ENCODE measurements around the gene PCDHGB4. TPM values are rescaled to one million over a fixed set of nuclear protein-coding genes. Genes with fewer than 3 reads are reported as not detected.

Gene PCDHGB4
- total RNA-seq, 1 experiment from 2014 or later, result 0.49 TPM

DNA sequence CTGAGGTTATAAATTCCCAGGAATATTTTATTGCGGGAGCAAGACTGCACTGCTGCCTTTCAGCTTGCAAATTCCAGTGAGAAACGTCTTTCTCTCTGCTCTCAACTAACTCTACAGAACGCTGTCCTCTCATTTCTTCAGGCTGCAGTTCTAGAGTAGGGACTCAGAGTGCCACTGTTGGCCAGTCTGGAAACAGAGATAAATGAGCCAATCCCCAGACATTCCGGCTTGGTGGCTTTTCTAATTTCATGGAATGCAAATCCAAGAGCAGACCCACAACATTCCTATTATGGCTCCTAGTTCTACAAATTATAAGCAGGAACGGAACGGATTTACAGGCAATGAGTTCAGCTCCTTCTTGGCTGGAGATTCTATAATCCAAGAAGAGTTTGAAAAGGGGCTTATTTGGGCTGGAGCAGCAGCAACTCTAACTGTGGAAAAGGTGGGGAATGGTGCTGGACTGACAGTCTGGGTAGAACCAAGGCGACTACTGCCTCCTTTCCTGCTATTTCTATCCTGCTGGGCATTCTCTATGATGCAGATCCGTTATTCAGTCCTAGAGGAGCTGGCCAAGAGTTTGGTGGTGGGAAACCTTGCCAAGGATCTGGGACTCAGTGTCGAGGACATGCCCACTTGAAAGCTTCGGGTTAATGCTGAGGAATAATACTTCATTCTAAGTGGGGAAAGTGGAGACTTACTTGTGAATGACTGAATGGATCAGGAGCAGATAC lies 52.1 kb downstream of the PCDHGB4 start:
- TF ChIP-seq, protein P1, sequence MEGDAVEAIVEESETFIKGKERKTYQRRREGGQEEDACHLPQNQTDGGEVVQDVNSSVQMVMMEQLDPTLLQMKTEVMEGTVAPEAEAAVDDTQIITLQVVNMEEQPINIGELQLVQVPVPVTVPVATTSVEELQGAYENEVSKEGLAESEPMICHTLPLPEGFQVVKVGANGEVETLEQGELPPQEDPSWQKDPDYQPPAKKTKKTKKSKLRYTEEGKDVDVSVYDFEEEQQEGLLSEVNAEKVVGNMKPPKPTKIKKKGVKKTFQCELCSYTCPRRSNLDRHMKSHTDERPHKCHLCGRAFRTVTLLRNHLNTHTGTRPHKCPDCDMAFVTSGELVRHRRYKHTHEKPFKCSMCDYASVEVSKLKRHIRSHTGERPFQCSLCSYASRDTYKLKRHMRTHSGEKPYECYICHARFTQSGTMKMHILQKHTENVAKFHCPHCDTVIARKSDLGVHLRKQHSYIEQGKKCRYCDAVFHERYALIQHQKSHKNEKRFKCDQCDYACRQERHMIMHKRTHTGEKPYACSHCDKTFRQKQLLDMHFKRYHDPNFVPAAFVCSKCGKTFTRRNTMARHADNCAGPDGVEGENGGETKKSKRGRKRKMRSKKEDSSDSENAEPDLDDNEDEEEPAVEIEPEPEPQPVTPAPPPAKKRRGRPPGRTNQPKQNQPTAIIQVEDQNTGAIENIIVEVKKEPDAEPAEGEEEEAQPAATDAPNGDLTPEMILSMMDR (IDR thresholded peaks at IDR 0.05; ENCODE audit: unreplicated experiment), result no peak
- Mint-ChIP-seq H3K36me3 (ENCODE audit: insufficient read depth, unreplicated experiment) (peaks cover 4% of the 10 kb centered on the region), H3K9me3 (ENCODE audit: unreplicated experiment) (peaks cover 20% of the 10 kb centered on the region), H3K27me3 (ENCODE audit: insufficient read depth, unreplicated experiment) (no peaks in the 10 kb centered on the region), H3K4me3 (ENCODE audit: unreplicated experiment) (no peak overlapping the region), H3K27ac (ENCODE audit: low read depth, unreplicated experiment) (no peak overlapping the region), H3K4me1 (ENCODE audit: insufficient read depth, unreplicated experiment) (no peaks in the 10 kb centered on the region)
- POLR2A ChIA-PET, result interaction anchor here (0.7 kb wide), 1 partner anchor 9 kb away, joined by 3 read pairs; the partner anchor contains the start of gene PCDHGA12
- intact Hi-C loops (cut with micrococcal nuclease), result no loop called here
- CTCF ChIA-PET, result interaction anchor here (0.6 to 1.5 kb wide), 7 partner anchors 9 to 520 kb away, joined by 3 to 5 read pairs (median 3); partner anchors contain the start of genes PCDHGA12 and PCDHGB7
- DNase-seq (ENCODE audit: unreplicated experiment), result no peak
- no TSS peak for BruUV-seq (replicated peaks)

Other genes with a start within 250 kb of the PCDHGB4 start
- gene PCDHB6, start 237.6 kb upstream of the PCDHGB4 start, total RNA-seq (2022), result 0.19 and 0.22 TPM in 2 replicates
- gene PCDHB7, start 215.1 kb upstream of the PCDHGB4 start, total RNA-seq (2022), result 0.28 and 0.29 TPM in 2 replicates
- gene PCDHB8, start 209.9 kb upstream of the PCDHGB4 start, total RNA-seq (2022), result 0.34 TPM in 1 of 2 replicates, not detected in the other
- 1.8 and 2.5 TPM in 2 replicates for gene PCDHB16, start 205.3 kb upstream of the PCDHGB4 start, total RNA-seq (2022)
- 1.0 and 1.8 TPM in 2 replicates for gene PCDHB9, start 200.5 kb upstream of the PCDHGB4 start, total RNA-seq (2022)
- 1.2 and 1.4 TPM in 2 replicates for gene PCDHB10, start 195.3 kb upstream of the PCDHGB4 start, total RNA-seq (2022)
- gene PCDHB11, start 188.1 kb upstream of the PCDHGB4 start, total RNA-seq (2022), result 0.75 and 1.3 TPM in 2 replicates
- 1.6 and 2.3 TPM in 2 replicates for gene PCDHB12, start 179.0 kb upstream of the PCDHGB4 start, total RNA-seq (2022)
- gene PCDHB13, start 173.8 kb upstream of the PCDHGB4 start, total RNA-seq (2022), result 3.5 and 4.7 TPM in 2 replicates
- gene PCDHB14, start 164.4 kb upstream of the PCDHGB4 start, total RNA-seq (2022), result 4.7 and 6.2 TPM in 2 replicates
- 0.91 and 1.2 TPM in 2 replicates for gene PCDHB15, start 142.3 kb upstream of the PCDHGB4 start, total RNA-seq (2022)
- gene SLC25A2, start 83.6 kb upstream of the PCDHGB4 start, total RNA-seq (2022), result 0.37 and 0.79 TPM in 2 replicates
- 81.3 and 94.9 TPM in 2 replicates for gene TAF7, start 66.9 kb upstream of the PCDHGB4 start, total RNA-seq (2022)
- gene PCDHGA1, start 57.2 kb upstream of the PCDHGB4 start, total RNA-seq (2022), result 0.20 and 0.35 TPM in 2 replicates
- 0.32 and 0.33 TPM in 2 replicates for gene PCDHGA2, start 48.9 kb upstream of the PCDHGB4 start, total RNA-seq (2022)
- gene PCDHGA3, start 43.9 kb upstream of the PCDHGB4 start, total RNA-seq (2022), result 0.07 and 0.25 TPM in 2 replicates
- gene PCDHGB1, start 37.6 kb upstream of the PCDHGB4 start, total RNA-seq (2022), result 0.19 and 0.59 TPM in 2 replicates
- 0.26 and 0.44 TPM in 2 replicates for gene PCDHGA4, start 32.7 kb upstream of the PCDHGB4 start, total RNA-seq (2022)
- 0.61 and 0.88 TPM in 2 replicates for gene PCDHGB2, start 27.7 kb upstream of the PCDHGB4 start, total RNA-seq (2022)
- 0.25 and 0.42 TPM in 2 replicates for gene PCDHGA5, start 23.5 kb upstream of the PCDHGB4 start, total RNA-seq (2022)
- 0.33 and 0.56 TPM in 2 replicates for gene PCDHGB3, start 17.5 kb upstream of the PCDHGB4 start, total RNA-seq (2022)
- 0.44 and 0.49 TPM in 2 replicates for gene PCDHGA6, start 13.8 kb upstream of the PCDHGB4 start, total RNA-seq (2022)
- 0.56 and 0.86 TPM in 2 replicates for gene PCDHGA7, start 5.0 kb upstream of the PCDHGB4 start, total RNA-seq (2022)
- gene PCDHGA8, start 4.9 kb downstream of the PCDHGB4 start, total RNA-seq (2022), result 0.28 and 0.56 TPM in 2 replicates
- gene PCDHGB5, start 10.2 kb downstream of the PCDHGB4 start, total RNA-seq (2022), result 3.2 and 5.6 TPM in 2 replicates
- gene PCDHGA9, start 15.1 kb downstream of the PCDHGB4 start, total RNA-seq (2022), result 0.89 and 1.3 TPM in 2 replicates
- gene PCDHGB6, start 20.3 kb downstream of the PCDHGB4 start, total RNA-seq (2022), result 0.68 and 1.4 TPM in 2 replicates
- 1.4 TPM in 2 replicates for gene PCDHGA10, start 25.3 kb downstream of the PCDHGB4 start, total RNA-seq (2022)
- gene PCDHGB7, start 30.0 kb downstream of the PCDHGB4 start, total RNA-seq (2022), result 0.75 and 1.2 TPM in 2 replicates
- gene PCDHGA11, start 33.4 kb downstream of the PCDHGB4 start, total RNA-seq (2022), result 0.30 and 0.76 TPM in 2 replicates
- gene PCDHGA12, start 42.8 kb downstream of the PCDHGB4 start, total RNA-seq (2022), result 0.79 and 0.91 TPM in 2 replicates
- gene PCDHGC3, start 88.3 kb downstream of the PCDHGB4 start, total RNA-seq (2022), result 17.3 and 31.7 TPM in 2 replicates
- 0.40 and 1.7 TPM in 2 replicates for gene PCDHGC4, start 97.3 kb downstream of the PCDHGB4 start, total RNA-seq (2022)
- 0.61 and 0.69 TPM in 2 replicates for gene PCDHGC5, start 101.4 kb downstream of the PCDHGB4 start, total RNA-seq (2022)
- 203 and 228 TPM in 2 replicates for gene DIAPH1, start 231.3 kb downstream of the PCDHGB4 start, total RNA-seq (2022)
- 83.5 and 85.6 TPM in 2 replicates for gene HDAC3, start 249.2 kb downstream of the PCDHGB4 start, total RNA-seq (2022)
- 12.5 and 13.3 TPM in 2 replicates for gene RELL2, start 249.3 kb downstream of the PCDHGB4 start, total RNA-seq (2022)